Stimulated activated naive CD4-positive, alpha-beta T cell (primary cell): ENCODE results near the gene TRIM29.
"Not testable (repeated sequence)": the region's sequence is repeated elsewhere in the genome, so short reads cannot be mapped to it uniquely, and the experiment has no call there.

ENCODE experiments used
- DNase-seq, 6 experiments: peaks; one replicate each; lab custom pipeline; 2025; lab: John Stamatoyannopoulos, UW

TRIM29 gene, protein sequence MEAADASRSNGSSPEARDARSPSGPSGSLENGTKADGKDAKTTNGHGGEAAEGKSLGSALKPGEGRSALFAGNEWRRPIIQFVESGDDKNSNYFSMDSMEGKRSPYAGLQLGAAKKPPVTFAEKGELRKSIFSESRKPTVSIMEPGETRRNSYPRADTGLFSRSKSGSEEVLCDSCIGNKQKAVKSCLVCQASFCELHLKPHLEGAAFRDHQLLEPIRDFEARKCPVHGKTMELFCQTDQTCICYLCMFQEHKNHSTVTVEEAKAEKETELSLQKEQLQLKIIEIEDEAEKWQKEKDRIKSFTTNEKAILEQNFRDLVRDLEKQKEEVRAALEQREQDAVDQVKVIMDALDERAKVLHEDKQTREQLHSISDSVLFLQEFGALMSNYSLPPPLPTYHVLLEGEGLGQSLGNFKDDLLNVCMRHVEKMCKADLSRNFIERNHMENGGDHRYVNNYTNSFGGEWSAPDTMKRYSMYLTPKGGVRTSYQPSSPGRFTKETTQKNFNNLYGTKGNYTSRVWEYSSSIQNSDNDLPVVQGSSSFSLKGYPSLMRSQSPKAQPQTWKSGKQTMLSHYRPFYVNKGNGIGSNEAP

DNA sequence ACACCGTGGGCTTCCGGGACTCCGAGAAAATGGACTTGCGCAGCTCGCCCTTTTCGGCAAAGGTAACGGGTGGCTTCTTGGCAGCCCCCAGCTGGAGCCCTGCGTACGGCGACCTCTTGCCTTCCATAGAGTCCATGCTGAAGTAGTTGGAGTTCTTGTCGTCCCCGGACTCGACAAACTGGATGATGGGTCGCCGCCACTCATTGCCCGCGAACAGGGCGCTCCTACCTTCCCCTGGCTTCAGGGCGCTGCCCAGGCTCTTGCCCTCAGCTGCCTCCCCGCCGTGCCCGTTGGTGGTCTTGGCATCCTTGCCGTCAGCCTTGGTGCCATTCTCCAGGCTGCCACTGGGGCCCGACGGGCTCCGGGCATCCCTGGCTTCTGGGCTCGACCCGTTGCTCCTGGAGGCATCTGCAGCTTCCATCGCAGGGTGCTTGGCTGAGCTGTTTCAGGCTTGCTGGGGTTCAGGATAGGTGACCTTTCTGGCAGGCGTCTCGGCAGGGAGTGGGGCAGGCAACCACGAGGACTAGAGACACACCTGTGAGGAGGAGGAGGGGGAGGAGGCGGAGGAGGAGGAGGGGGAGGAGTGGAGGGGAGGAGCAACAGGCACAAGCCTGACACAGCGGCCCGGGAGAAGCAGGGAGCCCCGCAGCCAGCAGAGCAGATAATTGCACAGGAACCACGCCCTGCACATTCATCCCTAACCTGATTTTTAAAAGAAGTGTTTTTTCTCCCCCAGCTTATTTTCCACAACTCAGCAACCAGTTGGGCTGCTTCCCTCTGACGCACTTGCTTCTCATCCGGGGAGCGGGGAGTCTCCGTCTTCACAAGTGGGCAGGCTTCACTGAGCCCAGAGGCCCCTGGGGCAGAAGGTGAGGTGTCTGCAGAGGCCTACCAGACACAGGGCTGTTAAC lies at the start of gene TRIM29:
Gene TRIM29 (minus strand): TSS at position 503 of the 911 bp plus-strand sequence. CDS start 82 bp downstream, at position 421.
- no peak for DNase-seq

DNA sequence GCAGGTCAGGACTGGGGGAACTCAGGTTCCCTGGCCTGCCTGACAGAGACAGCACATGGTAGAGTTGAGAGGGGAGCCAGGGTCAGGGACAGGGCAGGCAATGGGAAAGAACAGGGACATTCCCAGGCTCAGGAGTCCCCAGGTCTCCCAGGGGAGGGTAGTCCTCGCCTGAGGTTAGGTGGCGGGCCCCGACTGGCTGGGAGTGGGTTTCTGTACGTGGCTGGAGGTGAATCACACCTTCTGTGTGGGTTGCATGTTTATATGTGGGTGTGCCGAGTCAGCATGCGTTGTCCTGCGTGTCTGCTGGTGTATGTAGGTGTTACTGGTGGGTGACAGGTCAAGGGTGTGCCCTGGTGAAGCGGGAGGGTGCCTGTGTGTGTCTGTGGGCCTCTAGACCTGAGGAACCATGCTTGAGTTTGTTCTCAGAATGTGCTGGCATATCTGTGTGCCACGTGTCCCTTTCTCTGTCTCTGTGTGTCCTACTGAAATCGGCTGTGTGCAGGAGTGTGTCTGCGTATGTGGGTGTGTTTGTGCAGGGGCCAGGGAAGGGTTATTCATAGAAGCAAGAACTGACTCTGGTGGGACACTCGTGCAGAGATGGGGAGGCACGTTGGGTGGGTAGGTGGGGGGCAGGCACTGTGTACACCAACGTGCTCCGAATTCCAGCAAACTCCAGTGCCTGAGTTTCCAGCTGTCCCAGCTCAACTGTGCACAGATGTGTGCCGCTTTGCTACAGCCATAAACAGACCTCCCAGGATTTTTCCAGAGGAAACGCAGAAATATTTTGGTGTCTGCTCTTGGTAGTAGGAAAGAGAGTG lies 49.1 kb upstream of the TRIM29 start:
- no peak for DNase-seq

DNA sequence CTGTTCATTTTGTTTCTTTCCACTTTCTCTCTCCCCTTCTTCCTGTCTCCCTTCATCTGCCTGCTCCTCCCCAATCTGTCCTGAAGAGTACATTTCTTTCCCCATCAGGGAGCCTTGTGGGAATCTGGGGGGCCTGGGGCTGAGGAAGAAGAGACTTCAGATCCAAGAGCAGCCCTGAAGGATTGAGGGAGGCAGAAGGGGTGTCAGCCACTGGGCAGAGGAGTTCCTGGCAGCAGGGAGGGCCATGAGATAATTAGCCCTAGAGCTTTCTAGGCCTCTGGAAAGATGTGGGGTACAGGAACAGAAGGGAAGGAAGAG lies 48.5 kb upstream of the TRIM29 start:
- no peak for DNase-seq

DNA sequence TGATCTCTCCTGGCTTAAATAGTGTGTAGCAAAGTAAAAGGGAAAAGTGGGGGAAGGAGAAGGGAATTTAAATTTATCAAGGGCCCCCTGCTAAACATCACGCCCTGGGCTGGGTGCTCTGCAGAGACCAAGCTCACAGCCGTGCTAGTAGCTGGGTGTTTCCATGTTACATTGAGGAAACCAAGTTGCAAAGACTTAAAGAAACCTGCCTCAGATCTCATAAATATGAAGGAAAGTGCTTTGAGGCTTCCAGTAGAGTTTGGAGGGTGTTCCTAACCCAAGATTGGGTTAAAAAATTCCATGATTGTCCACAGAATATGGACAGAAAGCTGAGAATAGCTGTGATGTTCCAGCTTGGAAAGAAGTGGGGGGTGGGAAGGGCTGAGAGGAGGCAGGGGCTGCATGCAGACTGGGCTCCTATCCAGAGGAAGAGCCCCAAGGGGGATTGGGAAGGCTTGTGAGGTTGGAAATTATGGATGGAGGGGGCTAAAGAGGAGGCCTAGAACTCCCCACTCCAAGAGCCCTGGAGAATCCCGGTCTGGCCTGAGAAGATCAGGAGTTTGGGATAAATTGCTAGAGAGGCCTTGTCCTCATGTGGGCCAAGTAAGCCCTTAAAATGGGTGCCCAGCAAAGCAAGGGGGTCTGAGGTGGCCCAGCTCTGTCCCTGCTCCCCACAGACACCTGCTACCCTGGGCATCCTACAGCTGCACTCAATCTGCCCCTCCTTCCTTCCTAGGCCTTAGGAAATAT lies 48.0 kb upstream of the TRIM29 start:
- no peak for DNase-seq

DNA sequence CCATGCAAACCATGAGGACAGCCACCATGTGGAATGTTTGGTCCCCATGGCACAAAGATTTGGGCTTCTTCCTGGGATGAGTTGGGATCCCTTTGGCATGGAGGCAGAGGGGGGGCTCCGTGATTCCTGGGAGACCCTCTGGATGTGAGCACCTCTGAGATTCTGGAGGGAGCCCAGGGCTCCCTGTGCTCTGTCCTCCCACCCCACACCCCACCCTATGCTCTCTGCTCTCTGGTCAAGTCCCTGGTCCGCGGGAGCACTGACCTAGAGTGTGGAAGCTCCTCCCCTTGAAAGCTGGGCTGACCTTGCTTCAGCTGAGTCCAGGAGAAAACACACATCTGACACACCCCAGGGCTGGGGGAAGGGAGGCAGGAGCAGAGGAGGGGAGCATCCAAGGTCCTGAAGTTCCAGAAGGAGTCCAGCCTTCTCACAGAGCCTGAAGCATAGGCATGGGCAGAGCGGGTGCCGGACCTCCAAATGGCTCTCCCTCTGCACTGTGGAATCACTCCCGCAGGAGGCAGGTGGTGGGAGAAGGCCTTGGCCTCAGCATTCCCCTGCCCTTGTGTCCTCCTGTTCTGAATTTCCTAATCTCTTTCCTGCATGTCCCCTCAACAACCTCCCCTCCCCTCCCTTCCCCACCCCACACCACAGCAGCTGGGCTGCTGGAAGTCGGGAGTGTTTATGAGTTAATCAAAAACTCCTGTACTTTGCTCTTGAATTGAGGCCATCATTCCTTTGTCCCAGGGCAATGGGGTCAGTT lies 47.2 kb upstream of the TRIM29 start:
- no peak for DNase-seq

DNA sequence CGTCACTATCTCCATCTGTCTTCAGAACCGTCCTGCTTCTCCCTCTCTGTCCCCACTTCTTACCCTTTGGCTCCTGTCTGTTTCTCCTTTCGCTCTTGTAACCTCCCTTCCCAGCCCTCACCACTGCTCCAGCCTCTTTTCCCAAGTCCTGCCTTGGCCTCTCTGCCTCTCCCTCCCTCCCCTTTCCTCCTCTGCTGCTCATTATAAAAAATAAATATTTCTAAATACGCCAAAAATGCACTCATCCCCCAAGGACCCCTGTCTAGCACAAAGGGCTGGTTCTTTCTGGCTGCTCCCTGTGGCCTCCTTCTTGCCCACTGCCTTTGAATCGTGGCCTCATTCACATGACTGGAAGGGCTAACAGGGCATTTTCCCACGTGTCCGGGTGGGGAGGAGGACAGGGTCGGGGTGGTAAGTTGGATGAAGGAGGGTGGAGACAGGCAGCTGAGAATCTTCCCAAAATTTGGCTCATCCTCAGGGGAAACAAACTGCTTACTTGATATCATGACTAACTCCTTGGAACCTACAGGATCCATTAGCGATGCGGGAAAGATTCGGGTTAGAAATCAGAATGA lies 46.5 kb upstream of the TRIM29 start:
- no peak for DNase-seq

DNA sequence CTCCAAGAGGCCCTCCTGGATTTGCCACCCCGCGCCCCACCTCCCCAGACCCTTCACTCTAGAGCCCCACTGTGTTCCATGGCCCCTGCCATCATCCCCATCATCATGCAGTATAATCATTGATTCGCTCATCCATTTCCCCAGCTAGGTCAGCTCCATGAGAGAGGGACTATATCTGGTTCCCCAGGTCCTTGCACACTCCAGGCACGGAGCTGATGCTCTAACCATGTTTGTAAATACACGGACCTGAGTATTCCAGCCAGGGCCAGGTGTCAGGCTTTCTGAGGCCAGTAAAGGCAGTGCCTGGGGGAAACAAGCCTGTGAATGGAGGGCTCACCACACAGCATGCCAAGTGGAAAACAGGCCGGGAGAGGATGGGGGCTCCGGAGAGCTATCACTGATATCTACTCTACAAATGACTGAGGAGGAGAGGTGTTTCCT lies 45.8 kb upstream of the TRIM29 start:
- DNase-seq: no peak

DNA sequence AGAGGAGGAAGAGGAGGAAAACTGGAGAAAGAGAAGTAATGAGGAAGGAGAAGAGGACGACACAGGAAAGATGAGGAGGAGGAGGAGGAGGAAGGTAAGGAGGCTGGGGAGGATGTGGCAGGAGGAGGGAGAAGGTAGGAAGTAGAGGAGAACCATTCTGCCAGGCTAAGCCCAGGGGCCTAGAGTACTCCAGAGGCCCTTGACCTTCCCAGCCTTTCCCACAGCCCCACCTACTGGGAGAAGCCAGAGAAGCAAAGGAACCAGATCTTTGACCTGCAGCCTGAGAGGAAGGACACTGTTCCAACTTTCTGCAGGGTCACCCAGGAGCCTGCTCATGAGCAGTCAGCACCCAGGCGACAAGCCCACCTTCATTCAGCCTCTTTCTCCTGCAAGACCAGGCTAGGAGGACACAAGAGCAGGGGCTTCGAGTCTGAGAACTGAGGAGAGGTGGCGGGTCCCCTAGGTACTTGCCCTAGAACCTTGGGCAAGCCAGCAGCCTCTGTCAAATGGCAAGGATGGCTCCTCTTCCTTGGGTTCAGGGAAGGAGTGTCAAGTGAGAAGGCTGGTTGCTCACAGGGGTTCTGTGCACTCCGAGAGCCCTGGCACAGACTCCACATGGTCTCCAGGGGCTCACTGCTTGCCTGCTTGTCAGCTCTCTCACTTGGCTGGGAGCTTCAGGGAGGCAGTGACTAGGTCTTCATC lies 45.0 kb upstream of the TRIM29 start:
- DNase-seq: no peak

DNA sequence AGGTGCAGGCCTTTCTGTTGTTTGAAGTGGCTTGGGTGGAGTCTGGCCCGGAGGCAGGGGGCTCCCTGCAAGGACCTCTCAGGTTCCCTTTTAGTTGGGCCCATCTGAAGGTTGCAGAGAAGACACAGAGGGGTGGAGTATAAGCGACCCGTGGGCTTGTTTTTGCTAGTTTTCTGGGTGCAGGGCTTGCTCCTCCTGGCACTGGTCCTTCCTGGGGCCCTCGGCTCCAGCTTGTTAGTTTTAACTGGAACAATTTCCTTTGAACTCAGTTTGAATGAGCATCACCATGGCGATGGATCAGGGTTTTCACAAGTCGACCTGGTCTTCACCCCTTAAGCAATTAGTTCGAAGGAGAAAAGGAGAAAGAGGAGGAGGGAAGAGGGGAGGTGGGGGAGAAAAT lies 44.5 kb upstream of the TRIM29 start:
- DNase-seq: no peak

DNA sequence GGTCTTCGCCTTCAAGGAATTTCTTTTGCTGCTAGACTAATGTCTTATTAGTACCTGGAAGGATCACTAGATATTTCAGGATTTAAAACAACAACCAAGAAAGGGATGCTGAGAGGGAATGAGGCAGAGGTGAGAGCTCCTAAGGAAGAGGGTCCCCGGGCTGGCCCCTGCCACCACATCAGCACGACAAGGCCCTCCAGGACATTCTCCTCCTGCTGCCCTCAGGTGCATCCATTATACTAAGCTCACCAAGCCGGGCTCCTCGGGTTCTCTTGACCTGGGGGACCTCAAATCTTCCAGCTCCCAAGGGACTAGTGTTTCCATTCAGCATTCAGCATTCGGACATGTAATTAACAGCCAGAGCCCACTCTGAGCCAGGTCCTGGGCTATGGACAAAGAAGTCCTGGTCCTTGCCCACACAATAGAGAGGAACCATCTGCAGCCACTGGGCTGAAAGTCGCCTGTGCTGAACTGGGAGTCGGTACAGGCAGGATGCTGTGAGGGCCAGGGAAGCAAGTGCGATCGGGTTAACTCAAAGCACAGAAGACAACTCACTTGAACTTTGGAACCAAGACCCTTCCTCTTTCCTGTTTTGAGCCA lies 43.6 kb upstream of the TRIM29 start:
- no peak for DNase-seq

DNA sequence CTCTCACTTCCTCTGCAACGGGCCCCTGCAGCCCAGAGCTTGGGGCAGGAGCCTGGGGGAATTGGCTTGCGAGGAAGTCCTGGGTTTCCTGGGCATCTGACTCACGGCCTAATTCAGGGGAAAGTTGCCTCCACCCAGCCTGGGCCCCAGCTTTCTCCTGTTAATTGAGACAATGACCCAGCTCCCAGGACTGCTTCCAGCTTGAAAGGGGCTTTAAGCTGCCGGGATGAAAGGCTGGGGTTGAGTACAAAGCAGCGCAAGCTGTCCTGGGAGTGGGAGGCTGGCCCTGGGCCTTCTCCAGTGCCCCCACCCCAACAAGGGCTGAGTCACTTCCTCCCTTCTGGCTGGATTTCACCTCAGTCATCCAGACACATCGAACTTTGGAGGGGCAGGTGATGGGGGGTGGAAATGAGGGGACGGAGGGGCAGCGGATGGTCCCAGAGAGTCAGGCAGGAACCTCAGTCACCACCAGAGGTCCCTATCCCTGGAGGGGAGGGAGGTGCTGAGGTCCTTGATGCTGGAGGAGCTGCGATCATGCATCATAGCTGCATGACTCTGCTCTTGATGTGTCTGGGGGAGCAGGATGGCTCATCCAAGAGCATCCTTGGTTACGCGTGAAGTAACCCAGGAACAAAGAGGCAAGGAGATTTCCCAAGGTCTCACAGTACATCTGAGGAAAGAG lies 42.8 kb upstream of the TRIM29 start:
- DNase-seq: no peak

DNA sequence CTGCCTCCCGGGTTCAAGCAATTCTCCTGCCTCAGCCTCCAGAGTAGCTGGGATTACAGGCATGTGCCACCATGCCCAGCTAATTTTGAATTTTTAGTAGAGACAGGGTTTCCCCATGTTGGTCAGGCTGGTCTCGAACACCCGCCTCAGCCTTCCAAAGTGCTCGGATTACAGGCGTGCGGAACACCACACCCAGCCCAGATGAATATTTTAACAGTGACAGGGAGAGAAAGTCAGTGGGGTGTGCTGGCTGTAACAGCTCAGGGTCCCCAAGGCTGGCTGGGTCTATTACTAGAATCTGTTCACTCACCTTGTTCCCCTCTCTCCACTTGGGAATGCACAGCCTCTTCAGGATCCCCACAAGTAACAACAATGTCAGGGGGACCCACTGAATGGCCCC lies 42.1 kb upstream of the TRIM29 start:
- not testable (repeated sequence) for DNase-seq

DNA sequence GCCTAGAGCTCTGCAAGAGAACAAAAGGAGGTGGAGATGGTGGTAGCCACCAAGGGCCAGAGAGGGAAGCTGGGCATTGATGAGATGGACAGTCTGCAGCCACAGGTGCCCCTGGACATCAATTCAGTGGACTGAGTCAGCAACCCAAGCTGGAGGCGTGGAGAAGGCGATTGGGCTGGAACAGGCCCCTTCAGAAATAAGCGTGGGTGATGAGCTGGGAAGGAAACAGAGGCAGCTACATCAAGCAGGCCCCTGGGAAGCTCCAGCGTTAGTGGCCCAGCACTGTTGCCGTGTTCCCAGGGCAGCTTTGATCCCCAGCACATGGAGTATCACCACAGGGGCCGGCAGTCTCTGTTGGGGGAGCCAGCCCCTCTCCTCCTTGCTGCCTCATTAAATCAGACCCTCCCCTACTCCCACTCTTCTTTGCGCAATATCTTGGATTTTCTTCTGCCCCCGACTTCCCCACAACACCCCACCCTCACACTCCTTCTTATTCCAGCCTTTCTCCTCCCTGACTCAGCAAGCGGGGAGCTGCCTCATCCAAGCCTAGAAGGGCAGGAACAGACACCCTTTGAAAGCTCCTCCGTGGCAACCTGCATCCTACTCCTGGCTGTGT lies 41.3 kb upstream of the TRIM29 start:
- DNase-seq: no peak

DNA sequence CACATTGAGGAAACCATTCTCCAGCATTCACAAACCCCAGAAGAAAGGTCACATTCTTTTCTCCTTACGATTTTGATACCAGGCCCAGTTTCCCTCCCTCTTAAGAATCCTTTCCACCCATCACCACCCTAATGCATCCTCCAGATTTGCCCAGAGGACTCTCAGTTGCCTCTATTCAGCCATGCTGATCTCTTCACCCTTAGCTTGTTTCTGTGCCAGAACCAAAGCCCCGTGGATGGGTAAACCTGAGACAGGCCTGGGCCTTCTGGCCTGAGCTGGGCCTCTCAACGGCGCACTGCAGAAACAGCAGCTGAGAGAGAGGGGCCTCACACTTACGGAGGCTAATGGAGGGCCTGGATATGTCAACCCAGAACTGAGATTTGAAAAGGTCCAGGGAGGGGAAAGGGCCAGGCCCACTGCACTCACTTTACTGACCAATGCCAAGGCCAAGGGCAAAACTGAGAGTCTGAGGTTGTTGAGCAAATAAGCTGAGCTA lies 40.7 kb upstream of the TRIM29 start:
- no peak for DNase-seq

DNA sequence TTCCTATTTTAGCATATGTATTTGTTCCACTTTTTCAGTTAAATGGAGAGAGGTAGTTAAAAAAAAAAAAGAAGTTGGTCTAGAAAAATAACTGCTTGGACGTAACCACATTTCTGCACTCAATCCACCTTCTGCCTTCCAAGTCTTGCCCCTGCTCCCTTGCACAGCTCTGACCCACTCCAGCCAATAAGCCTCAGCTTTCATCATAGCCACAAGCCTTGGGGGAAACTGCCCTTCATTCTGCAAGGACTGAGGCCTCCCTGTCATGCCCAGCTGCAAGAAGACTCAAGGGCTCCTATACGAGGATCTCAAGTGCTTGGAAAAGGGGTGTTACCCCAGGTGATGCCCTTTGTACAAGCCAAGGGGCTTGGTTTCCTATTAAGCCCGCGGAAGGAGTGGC lies 37.0 kb upstream of the TRIM29 start:
- no peak for DNase-seq

DNA sequence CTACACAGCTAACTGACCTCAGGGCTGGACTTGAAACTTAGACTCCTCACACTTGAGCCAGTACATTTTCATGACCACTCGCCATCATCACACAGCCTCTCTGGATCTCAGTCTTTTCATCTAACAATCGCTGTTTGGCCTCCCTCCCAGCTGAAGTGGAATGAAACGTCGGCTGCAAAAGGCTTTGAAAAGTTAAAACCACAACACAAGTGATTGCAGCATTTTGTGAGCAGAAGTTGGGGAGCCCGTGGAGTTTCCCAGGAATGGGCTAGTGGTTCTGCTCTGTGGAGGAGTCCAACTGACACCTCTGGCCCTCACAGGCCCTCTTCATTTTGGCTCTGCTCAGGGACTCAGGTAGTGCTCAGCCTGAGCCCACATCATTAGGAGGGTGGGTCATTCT lies 35.9 kb upstream of the TRIM29 start:
- DNase-seq: no peak

DNA sequence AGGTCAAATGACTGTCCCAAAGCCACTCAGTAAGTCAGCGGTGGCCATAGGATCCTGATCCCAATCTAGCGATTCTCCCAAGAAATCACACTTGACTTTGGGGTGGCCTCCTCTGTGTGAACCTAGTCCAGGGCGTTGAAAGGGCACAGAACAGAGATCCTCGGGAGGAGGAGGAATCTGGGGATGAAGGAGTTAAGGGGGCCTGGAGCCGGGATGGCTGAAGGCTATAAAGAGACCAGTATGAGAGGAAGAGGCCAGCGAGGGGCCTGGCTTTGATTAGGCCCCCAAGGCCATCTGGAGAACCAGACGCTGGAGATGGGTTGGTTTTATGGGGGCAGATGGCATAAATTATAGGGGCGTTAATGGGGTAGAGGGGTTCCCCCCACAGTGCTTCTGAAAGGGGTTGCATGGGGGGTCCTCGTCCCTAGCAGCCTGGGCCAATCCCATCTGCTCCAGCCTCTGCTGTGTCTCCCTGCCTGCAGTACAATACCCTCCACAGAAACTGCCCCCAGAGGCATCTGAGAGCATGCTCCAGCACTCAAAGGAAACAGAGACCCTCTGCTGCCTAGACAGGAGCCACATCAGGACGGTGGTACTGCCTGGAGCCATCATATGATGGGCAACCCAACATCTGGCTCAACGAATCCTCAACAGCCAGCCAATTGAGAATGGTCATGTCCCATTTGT lies 35.2 kb upstream of the TRIM29 start:
- no peak for DNase-seq
